DND-41 (cell line): ENCODE measurements around the gene SLC22A8.
A peak's percentile ranks its signal among the peaks of the same experiment; 100 is the strongest.

Experiments
- ATAC-seq: fragments of 200-7000 bp; cut with Tn5 transposase; 3 replicates; pipeline ENCODE4 v1.9.1; 2021; ENCODE audit warnings: low read depth; ENCODE audit not compliant: insufficient read depth
- DNase-seq: peaks from one replicate; pipeline ENCODE4 v3.0.0-alpha.2; 2020
- H2AFZ ChIP-seq: 2 replicates; pipeline ENCODE4 v1.6.0; 2012; ENCODE audit warnings: low read depth, low read length
- H3K27ac ChIP-seq: 2 replicates; pipeline ENCODE4 v1.5.1; 2012; ENCODE audit warnings: low read length, inconsistent platforms
- H3K27me3 ChIP-seq: fragments of 200-600 bp; sonication (generic); 2 replicates; pipeline ENCODE4 v1.6.0; 2012; ENCODE audit warnings: low read length, mild to moderate bottlenecking, inconsistent platforms; ENCODE audit not compliant: insufficient read depth, poor library complexity
- H3K36me3 ChIP-seq: 2 replicates; pipeline ENCODE4 v1.5.1; 2012; ENCODE audit warnings: low read length, inconsistent platforms; ENCODE audit not compliant: insufficient read depth
- H3K4me1 ChIP-seq: 2 replicates; pipeline ENCODE4 v1.5.1; 2012; ENCODE audit warnings: mild to moderate bottlenecking, low read length; ENCODE audit not compliant: insufficient read depth
- H3K4me2 ChIP-seq: 2 replicates; pipeline ENCODE4 v1.6.0; 2012; ENCODE audit warnings: mild to moderate bottlenecking, moderate library complexity, low read length, inconsistent platforms; ENCODE audit not compliant: insufficient read depth
- H3K4me3 ChIP-seq, 2 experiments: fragments of 200-600 bp in 1 of 2; shearing (Covaris generic) in 1 of 2; 2 replicates each; pipeline ENCODE4 v1.5.1; 2012 to 2016; ENCODE audit warnings: inconsistent platforms in 2 of 2, low read length in 2 of 2, mild to moderate bottlenecking in 2 of 2, low read depth in 1 of 2, moderate library complexity in 1 of 2
- H3K79me2 ChIP-seq: 2 replicates; pipeline ENCODE4 v1.6.0; 2012; ENCODE audit warnings: low read length, inconsistent platforms; ENCODE audit not compliant: insufficient read depth
- H3K9ac ChIP-seq: 2 replicates; pipeline ENCODE4 v1.6.0; 2012; ENCODE audit warnings: low read depth, mild to moderate bottlenecking, inconsistent platforms, low read length, moderate library complexity
- H3K9me3 ChIP-seq: 2 replicates; pipeline ENCODE4 v1.5.1; 2012; ENCODE audit warnings: low read length, moderate library complexity, mild to moderate bottlenecking, inconsistent platforms; ENCODE audit not compliant: insufficient read depth, severe bottlenecking
- H4K20me1 ChIP-seq: 2 replicates; pipeline ENCODE4 v1.6.0; 2012; ENCODE audit warnings: low read length; ENCODE audit not compliant: insufficient read depth
- EZH2 ChIP-seq: IDR thresholded peaks from 3 replicates; pipeline ENCODE4 v1.6.1; 2012; ENCODE audit warnings: borderline replicate concordance, low read depth, mild to moderate bottlenecking, moderate library complexity, low read length, inconsistent platforms; ENCODE audit not compliant: severe bottlenecking
- TF ChIP-seq, protein P1 (sequence below): IDR thresholded peaks from 2 replicates; pipeline ENCODE4 v1.5.1; 2012; ENCODE audit warnings: borderline replicate concordance, low read length, moderate library complexity, mild to moderate bottlenecking; ENCODE audit not compliant: poor library complexity, severe bottlenecking; ENCODE audit errors: extremely low read depth

Gene SLC22A8

DNA sequence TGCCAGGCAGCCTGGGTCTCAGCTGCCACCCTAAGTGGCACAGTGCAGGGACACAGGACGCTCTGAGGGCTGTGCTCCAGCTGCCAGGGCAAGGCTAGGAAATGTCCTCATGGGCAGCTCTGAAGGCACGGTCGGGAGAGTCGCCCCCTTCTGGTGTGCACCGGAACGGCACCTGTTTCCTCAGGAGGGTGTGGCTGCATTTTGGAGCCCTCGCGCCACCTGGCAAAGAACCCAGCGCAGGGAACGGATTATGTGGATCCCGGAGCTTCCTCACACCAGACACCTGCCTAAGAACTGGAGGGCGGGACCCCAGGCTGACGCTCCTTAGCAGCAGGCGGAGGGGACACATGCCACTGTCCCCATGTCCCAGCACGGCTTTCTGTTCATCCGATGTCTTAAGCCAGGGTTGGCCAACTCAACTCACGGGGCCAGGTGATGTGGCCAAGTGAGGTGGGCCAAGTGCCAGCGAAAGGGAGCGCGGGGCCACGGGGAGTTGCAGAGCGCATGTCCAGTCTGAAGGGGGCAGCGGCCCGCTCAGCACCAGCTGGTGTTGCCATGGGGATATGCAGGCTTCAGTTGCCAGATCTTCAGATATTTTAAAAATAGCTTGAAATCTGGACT, 5.1 kb upstream of the SLC22A8 start:
- H3K9me3 ChIP-seq, result no peaks in the 10 kb centered on the region
- no peak overlapping the region for H3K9ac ChIP-seq
- DNase-seq, result peak; percentile 39
- peaks cover 33% of the 10 kb centered on the region for H3K27me3 ChIP-seq
- H2AFZ ChIP-seq, result no peak overlapping the region
- no peaks in the 10 kb centered on the region for H3K36me3 ChIP-seq
- ATAC-seq, result peak; percentile 15; the same call in 1 of the 3 replicates
- H3K4me1 ChIP-seq, result no peaks in the 10 kb centered on the region; the same call in 1 of the 2 replicates
- H3K4me3 ChIP-seq, result no peak overlapping the region
- H3K79me2 ChIP-seq, result no peaks in the 10 kb centered on the region
- no peak for TF ChIP-seq EZH2
- TF ChIP-seq, protein P1, sequence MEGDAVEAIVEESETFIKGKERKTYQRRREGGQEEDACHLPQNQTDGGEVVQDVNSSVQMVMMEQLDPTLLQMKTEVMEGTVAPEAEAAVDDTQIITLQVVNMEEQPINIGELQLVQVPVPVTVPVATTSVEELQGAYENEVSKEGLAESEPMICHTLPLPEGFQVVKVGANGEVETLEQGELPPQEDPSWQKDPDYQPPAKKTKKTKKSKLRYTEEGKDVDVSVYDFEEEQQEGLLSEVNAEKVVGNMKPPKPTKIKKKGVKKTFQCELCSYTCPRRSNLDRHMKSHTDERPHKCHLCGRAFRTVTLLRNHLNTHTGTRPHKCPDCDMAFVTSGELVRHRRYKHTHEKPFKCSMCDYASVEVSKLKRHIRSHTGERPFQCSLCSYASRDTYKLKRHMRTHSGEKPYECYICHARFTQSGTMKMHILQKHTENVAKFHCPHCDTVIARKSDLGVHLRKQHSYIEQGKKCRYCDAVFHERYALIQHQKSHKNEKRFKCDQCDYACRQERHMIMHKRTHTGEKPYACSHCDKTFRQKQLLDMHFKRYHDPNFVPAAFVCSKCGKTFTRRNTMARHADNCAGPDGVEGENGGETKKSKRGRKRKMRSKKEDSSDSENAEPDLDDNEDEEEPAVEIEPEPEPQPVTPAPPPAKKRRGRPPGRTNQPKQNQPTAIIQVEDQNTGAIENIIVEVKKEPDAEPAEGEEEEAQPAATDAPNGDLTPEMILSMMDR, result peak; percentile 74
- H4K20me1 ChIP-seq, result peaks cover 4% of the 10 kb centered on the region; the same call in 1 of the 2 replicates
- no peak overlapping the region for H3K27ac ChIP-seq
- H3K4me2 ChIP-seq, result no peak overlapping the region

DNA sequence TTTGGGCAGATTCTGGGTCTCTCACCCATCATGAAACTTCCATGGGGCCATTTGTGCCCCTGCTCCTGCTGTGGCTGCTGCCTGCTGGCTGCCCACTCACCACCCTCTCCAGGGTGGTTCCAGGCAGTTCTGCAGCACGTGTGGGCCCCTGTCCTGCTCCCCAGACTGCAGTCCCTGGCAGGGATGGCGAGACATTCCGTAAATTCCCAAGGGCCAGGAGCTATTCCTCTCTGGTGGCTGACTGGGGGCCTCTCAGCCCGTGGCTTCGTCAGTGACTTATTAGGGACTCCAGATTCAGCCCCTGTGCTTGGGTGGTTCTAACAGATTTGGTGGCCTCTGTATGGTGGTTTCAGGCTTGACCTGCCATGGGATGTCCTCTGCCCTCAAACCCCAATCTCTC, 3.9 kb upstream of the SLC22A8 start:
- H3K9me3 ChIP-seq, result no peaks in the 10 kb centered on the region
- no peak for TF ChIP-seq EZH2
- TF ChIP-seq, protein P1, result no peak
- H4K20me1 ChIP-seq, result peaks cover 4% of the 10 kb centered on the region; the same call in 1 of the 2 replicates
- DNase-seq (no peak), ATAC-seq (no peak)
- H2AFZ ChIP-seq, result no peak overlapping the region
- H3K4me3 ChIP-seq, result no peak overlapping the region
- H3K36me3 ChIP-seq, result no peaks in the 10 kb centered on the region
- no peak overlapping the region for H3K9ac ChIP-seq
- no peaks in the 10 kb centered on the region for H3K79me2 ChIP-seq
- H3K27me3 ChIP-seq, result peaks cover 28% of the 10 kb centered on the region
- H3K27ac ChIP-seq, result no peak overlapping the region
- H3K4me2 ChIP-seq, result no peak overlapping the region
- no peaks in the 10 kb centered on the region; the same call in 1 of the 2 replicates for H3K4me1 ChIP-seq

DNA sequence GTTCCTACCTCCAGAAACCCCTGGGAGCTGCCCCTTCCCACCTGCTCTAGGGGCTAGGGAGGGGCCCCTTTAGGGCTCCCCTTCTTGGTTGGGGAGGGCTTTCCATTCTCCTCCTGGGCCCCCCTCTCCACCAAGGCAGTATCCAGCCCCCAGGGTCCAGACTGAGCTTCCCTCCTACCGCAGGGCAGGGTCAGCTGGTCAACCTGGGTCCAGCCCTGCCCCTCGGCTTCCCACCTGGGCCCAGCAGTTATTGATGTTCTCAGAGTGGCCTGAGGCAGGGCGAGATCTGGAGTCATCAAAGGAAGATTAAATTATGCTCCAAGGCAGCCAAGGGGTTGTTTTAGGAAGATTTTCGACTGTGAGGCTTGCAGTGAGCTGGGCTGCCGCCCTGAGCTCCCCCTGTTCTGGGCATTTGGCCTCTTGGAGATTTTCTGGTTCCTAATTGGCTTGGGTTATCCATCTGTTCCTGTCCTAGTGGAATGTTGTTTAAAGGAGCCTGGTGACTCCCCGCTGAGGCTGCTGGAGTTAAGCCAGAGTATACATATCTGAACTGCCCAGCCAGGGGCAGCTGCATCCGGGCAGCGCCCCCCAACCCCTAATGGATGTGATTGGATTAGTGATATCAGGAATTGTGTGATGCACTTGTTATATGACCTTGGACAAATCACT, 1.8 kb upstream of the SLC22A8 start:
- Histone ChIP-seq H3K4me3 (no peak overlapping the region), H3K9me3 (no peaks in the 10 kb centered on the region), H2AFZ (no peak overlapping the region), H3K4me1 (no peaks in the 10 kb centered on the region), H3K36me3 (no peaks in the 10 kb centered on the region), H3K4me2 (no peak overlapping the region), H3K79me2 (no peaks in the 10 kb centered on the region), H3K9ac (no peak overlapping the region), H3K27ac (no peak overlapping the region), H4K20me1 (peaks cover 7% of the 10 kb centered on the region), H3K27me3 (peaks cover 21% of the 10 kb centered on the region)
- no peak for TF ChIP-seq EZH2
- TF ChIP-seq, protein P1, result no peak
- ATAC-seq (no peak), DNase-seq (no peak)
